HG03575 (cell line): ENCODE measurements around the gene USP47.

Experiments
- ATAC-seq: cut with Tn5 transposase; IDR thresholded peaks from one replicate; pipeline ENCODE4 v1.9.1; 2021; ENCODE audit not compliant: unreplicated experiment, insufficient number of reproducible peaks, low FRiP score; ENCODE audit errors: extremely low read depth

The USP47 gene

DNA sequence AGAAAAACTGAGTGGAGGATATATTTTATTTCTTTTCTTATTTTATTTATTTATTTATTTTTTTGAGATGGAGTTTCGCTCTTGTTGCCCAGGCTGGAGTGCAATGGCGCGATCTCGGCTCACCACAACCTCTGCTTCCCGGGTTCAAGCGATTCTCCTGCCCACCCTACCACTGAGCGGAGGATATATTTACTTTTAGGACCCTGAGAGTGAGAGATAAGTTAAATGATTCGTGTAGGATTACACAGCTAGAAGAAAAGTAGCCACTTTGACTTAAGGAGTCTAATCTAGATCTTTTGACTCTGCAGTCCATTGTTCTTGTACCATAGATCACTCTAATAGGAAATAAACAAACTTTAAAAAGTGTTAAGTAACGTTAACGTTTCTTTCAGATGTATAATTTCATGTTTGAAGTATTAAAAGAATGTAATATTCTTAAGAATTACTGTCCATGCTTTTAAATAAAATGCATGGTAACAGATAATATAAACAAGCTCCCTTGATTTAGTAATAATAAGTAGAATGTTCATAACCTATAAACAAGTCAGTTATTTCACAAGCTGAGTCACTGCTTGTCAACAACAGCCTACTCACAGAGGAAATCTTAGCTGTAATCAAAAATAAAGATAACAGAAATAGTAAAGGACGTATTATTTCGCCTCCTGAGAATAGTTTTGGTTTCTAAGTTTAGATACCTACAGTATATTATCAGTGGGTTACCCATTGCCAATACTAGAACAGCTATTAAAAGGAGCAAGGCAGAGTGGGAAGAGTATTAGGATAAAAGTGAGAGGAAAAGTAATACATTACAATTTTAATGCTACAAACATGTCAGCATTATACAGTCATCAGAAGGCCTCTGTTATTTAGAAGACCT is 18.6 kb downstream of the USP47 start:
- no peak for ATAC-seq

DNA sequence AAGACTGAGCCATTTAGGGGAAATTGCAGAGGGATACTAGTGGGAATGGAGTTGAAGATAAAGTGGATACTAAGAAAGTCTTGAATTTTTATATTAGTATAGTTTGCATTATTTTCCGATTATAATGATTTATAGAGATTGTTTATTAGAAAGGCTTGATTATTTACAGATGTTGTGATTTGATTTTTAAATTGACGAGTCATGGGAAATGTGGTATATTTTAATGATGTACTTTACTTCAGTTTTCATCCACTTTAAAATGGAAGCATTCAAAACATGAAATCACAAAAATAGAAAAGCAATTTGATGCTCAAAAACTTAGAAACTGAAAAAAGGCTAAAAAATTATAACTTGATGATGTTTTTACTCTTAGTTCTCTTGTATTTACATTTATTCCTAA is 21.2 kb downstream of the USP47 start:
- ATAC-seq, result no peak

DNA sequence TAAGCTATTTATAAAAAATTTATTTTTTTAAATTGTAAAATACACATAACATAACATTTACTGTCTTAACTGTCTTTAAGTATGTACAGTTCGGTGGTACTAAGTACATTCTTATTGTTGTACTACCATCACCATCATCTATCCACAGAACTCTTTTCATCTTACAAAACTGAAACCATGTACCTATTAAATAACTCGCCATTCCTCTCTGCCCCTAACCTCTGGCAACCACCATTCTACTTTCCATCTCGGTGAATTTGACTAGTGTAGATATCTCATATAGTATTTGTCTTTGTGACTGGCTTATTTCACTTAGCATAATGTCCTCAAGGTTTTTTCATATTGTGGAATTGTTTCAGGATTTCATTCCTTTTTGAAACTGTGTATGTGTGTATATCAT is 22.6 kb downstream of the USP47 start:
- ATAC-seq, result no peak

DNA sequence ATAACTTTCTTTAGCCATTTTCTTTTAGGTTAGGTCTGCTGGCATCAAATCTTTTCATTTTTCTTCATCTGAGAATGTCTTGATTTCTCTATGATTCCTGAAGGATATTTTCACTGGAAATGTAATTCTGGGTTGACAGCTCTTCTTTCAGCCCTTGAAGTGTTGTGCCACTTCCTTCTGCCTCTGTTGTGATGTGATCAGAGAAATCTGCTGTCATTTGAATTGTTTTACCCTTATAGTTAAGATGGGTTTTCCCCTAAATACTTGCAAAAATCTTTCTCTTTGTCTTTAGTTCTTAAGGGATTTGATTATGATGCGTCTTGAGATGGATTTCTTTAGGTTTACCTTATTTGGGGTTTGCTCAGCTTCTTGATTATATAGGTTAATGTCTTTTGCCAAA is 23.0 kb downstream of the USP47 start:
- ATAC-seq, result no peak

- ATAC-seq, result no peak
Observed at GRCh38 chr11:11865449-11865848, 23.7 kb downstream of the USP47 start.

- ATAC-seq, result no peak
Observed at GRCh38 chr11:11866203-11866602, 24.4 kb downstream of the USP47 start.

- no peak for ATAC-seq
Observed at GRCh38 chr11:11867720-11868119, 25.9 kb downstream of the USP47 start.

GRCh38 chr11:11871991-11872401 is 30.2 kb downstream of the USP47 start:
- ATAC-seq, result no peak

- no peak for ATAC-seq
Observed at GRCh38 chr11:11876458-11876857, 34.7 kb downstream of the USP47 start.

- ATAC-seq, result no peak
Observed at GRCh38 chr11:11880179-11880578, 38.4 kb downstream of the USP47 start.

DNA sequence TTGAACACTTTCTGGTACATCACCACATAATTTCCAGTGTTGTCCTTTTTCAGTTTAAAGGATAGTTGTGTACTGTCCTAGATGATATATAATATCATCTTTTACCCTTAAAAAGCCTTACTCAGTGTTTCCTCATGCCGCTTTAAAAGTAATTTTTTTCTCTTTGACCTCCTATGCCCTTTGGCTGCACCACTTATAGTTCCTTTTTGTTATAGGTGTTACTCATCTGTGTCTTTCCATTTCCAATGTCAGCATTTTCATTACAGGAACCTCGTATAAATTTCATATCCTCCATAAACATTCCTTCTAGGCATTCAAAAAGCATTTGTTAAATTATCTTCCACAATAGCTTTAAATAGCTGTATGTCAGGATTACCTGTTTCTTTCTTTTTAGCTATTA is 40.8 kb downstream of the USP47 start:
- no peak for ATAC-seq

GRCh38 chr11:11884351-11884750 is 42.6 kb downstream of the USP47 start:
- no peak for ATAC-seq

DNA sequence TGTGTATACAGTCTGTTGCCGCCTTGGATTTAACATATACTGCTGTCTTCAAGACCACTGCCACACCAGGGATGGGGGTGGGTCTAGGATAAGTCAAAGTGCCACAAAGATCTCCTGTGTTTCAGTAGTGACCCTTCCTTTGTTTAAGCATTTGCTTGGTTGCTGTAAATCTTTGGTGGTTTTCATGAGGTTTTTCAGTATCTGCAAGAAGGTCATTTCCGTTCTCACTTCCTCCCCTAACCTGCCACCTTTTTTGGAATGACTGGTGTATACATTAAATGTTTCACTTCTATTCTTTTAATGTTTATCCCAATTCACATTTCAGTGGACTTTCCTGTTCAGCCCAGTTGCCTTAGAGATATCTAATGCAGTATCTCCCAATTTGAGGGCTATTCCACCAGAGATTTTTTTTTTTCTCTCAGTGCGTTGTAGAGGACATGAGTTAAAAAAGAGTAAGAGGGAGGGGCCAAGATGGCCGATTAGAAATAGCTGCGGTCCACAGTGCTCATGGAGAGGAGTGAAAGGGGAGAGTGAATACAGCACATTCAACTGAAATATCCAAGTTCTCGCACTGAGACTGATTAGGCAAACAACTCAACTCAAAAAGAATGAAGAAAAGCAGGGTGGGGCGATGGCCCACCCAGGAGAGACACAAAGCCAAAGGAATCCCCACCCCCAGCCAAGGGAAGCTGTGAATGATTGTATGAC is 43.2 kb downstream of the USP47 start:
- peak; percentile 61 for ATAC-seq

DNA sequence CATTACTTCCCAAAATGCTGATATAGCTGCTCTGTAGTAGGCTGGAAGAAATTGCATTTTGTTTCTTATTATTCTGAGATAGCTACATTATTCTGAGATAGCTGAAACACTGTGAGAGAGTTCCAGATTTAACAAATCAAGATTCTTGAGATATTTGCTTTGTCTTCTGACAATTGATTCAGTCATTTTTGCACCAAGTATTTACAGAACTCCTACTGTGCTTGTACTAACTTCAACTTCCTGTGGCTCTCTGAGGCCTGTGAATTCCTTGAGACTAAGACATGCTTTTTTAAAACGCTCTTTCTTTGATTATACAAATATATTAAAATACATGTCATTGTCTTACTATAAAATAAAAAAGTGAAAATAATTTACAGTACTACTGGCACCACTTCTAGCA is 52.7 kb downstream of the USP47 start:
- ATAC-seq, result no peak

- no peak for ATAC-seq
Observed at GRCh38 chr11:11895672-11896071, 53.9 kb downstream of the USP47 start.

GRCh38 chr11:11898648-11899047 is 56.9 kb downstream of the USP47 start:
- no peak for ATAC-seq

- no peak for ATAC-seq
Observed at GRCh38 chr11:11899401-11899800, 57.6 kb downstream of the USP47 start.

DNA sequence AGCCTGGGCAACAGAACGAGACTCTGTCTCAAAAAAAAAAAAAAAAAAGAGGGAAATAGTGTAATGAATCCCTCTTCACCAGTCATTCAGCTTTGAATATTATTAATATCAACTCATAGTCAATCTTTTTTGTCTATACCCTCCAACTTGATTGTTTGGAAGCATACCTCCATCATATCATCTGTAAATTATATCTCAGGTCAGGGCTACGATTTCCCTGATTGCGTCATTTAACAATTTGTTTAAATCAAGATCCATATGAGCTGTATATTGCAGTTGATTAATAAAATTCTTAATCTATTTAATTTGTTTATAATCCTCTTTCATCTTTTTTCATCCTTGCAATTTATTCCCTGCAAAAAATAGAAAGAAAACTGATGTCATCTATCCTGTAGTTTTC is 60.2 kb downstream of the USP47 start:
- no peak for ATAC-seq

DNA sequence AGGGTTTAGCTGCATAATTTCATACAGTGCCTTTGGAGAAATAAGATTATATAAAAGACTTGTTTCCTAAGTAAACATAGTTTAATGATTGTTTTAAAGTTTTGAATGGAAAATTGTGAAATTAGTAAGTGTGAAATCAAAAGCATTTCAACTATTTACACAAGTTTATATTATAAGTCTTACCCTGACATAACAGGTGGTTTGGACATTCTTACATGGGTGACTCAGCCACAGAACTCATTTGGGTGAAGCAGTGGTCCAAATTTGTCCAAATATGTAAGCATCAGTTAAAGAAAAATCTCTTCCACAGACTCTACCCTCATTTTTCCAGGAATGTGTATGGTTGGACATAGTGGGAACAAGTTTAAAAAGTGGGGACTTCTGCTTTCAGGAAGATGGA is 68.0 kb downstream of the USP47 start:
- no peak for ATAC-seq

DNA sequence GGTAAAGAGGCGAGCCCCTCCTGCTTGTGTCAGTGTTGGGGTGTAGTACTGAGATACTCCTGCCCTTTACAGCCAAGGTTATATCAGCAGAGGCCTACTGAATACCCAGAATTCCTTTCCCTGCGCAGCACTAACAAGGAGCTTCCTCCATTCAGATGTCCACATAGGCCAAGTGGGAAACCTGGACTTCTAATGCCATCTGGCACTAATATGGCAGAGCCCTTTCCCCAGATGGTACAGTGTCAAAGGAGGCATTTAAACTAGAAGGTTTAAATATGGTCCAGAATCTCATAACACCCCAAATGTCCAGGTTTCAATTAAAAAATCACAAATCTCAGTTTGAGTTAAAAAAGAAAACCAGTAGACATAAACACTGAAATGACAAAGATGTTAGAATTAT is 68.8 kb downstream of the USP47 start:
- ATAC-seq, result no peak
